ENCODE measurements around the gene RAB23. TPM values are rescaled to one million over a fixed set of nuclear protein-coding genes. Genes with fewer than 3 reads are reported as not detected.
A peak's percentile ranks its signal among the peaks of the same experiment; 100 is the strongest.

Gene RAB23
- 10 to 100 TPM; 10.7 to 13.8 TPM for total RNA-seq
- long read RNA-seq, full-length matches to known transcripts: 1 of 1 reads
- long read RNA-seq, partial matches to known transcripts: 0 of 1 reads
- long read RNA-seq, other reads (novel, unspliced or antisense): 0 of 1 reads

GRCh38 chr6:57221936-57222742 lies at the start of gene RAB23:
Gene RAB23 (minus strand): TSS chr6:57222307. CDS start chr6:57210380, 11,927 bp downstream.
- intact Hi-C loops (cut with DNase I): loop anchor here in 1 of 2 donors (2.0 to 10.0 kb wide), 2 partner anchors 51 to 97 kb away; no protein-coding TSS in a partner anchor
- peak; percentile 99 for ATAC-seq
- DNase-seq: peak; percentile 86

DNA sequence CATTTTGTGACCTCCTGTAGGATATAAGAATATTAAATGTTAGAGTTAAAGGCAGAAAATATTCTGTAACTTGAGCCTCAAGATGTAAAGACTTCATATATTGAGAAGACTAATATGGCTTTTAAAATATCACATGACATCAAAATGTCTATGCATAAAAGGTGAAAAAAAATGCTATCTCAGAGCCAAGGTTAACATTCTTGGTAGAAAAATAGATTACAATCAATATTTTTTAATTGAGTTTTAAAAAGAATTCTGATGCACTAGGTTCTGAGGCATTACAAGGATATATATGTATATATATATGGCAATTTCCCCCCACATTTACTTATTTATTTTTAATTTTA lies 46.2 kb upstream of the RAB23 start:
- intact Hi-C loops (cut with DNase I): no loop called here
- no peak for DNase-seq

DNA sequence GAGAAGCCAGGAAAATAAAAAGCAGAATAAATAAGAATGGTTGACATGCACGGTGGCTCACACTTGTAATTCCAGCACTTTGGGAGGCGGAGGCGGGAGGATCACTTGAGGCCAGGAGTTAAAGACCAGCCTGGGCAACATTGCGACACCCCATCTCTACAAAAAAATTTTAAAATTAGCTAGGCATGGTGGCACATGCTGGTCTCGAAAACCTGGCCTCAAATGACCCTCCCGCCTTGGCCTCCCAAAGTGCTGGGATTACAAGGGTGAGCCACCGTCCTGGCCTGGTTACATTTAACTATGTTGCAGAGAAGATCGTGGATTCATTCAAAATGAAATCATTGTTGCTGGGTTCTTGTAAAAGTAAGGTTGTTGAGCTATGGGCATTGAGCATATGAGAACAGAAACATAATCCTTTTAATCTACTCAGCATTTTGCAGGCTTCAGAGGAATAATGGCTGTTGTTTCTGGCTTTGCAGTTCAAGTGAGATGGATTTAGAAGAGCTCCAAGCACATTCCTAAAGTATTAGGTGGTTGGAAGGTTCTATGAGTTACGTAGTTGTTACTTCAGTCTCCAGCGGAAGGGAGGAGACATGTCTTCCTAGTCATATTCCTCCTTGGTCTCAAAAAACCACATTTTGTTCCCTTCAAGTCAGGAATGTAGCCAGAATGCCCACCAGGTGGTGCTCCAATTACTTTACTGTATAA lies 45.6 kb upstream of the RAB23 start:
- peak; percentile 34 to 96 for ATAC-seq
- intact Hi-C loops (cut with DNase I): no loop called here
- DNase-seq: peak; percentile 40

More for the DNA sequence above, 46.2 kb upstream of the RAB23 start:
- ATAC-seq: no peak

GRCh38 chr6:57265755-57266221 lies 43.7 kb upstream of the RAB23 start:
- ATAC-seq (no peak), DNase-seq (no peak)
- intact Hi-C loops (cut with DNase I): no loop called here

DNA sequence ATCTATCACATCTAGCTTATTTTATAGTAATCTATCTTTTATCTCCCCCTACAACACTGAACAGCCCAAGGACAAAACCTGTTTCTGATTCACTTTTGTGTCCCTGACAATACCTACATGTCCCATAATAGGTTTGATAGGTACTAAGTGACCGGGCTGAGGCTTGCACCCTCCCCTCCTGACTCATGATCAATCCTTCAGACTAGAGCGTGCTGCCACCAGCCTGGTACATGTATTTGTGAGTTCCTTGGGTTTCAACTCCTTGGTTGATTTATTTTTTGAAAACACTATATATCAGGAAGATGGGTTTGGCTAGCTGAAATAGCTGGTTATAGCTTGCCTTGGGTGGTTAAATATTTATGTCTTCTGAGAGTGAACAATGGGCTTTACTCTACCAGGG lies 41.6 kb upstream of the RAB23 start:
- ATAC-seq (no peak), DNase-seq (no peak)
- intact Hi-C loops (cut with DNase I): no loop called here

GRCh38 chr6:57262901-57263694 lies 41.0 kb upstream of the RAB23 start:
- ATAC-seq (peak; percentile 20 to 57), DNase-seq (peak; percentile 38)
- intact Hi-C loops (cut with DNase I): no loop called here

DNA sequence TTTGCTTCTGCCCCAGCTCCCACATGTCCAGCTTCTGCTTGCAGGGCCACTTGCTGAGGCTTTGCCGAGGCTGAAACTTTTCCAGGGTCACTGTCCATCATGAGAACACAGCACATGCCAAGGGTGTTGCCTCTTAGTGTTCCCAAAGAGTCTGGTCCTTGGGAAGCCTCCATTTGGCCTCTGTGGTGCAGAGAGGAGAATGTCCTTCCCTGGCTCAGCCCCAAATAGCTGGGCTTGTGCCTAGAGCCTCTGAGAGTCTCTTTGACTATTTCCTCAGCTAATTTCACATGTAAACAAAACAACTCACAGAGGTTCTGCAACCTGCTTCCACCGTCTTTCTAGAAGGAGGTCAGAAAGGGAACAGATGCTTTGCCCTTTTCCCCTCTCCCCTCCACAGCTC lies 40.4 kb upstream of the RAB23 start:
- peak; percentile 69 for DNase-seq
- intact Hi-C loops (cut with DNase I): no loop called here
- peak; percentile 59 to 76 for ATAC-seq

DNA sequence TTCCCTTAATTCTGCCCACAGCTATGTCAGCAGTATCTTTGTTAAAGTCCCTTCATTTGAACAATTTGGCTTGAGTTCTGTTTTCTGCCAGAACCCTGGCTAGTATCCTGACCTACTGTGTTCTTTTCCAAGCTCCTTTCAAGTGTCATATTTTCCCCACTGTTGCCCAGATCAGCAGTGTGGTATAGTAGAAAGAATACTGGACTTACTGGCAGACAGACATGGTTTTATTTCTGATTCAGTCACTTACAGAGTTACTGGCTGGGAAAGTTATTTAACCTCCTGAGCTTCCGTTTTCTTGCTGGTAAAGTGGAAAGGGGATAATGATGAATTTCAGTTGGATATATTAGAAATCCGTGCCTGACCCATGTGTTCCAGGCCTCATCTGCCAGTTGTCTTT lies 39.8 kb upstream of the RAB23 start:
- ATAC-seq (peak in 1 of 2 donors; percentile 54), DNase-seq (no peak)
- intact Hi-C loops (cut with DNase I): no loop called here

- no peak for DNase-seq
- intact Hi-C loops (cut with DNase I): no loop called here
- ATAC-seq: no peak
These were observed 37.0 kb upstream of the RAB23 start for GRCh38 chr6:57259064-57259463.

DNA sequence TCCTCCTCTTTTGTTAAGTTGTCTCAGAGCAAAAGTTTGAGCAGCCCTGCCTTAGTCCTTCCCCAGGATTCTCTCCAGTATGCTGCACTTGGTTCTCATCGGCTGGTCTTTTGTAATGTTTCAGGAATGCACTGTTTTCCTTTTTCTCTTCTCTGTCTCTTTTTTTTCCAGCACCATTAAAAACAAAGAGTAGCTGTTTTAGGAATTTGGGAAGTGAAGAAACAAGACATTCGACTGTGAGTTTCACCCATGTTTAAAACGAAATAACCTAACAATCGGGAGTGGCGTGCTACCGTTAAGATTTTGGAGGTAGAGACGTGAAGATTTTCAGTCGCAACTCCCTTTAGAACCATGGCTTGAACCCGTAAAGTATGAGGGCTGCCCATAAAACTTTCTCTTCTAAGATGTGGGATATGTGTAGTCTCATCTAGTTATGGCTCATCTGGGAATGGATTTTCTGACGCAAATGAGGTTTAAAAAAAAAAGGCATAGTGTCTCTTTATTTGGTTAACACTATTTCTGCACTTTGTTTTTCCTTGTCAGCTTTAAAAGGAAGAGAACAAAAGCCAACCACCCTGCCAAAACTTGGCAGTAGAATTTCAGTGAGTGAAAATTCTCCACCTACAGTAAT lies 35.9 kb upstream of the RAB23 start:
- DNase-seq: no peak
- intact Hi-C loops (cut with DNase I): no loop called here
- peak in 1 of 2 donors; percentile 57 for ATAC-seq

- intact Hi-C loops (cut with DNase I): no loop called here
- ATAC-seq (no peak), DNase-seq (no peak)
These were observed 34.4 kb upstream of the RAB23 start for GRCh38 chr6:57256541-57256940.

DNA sequence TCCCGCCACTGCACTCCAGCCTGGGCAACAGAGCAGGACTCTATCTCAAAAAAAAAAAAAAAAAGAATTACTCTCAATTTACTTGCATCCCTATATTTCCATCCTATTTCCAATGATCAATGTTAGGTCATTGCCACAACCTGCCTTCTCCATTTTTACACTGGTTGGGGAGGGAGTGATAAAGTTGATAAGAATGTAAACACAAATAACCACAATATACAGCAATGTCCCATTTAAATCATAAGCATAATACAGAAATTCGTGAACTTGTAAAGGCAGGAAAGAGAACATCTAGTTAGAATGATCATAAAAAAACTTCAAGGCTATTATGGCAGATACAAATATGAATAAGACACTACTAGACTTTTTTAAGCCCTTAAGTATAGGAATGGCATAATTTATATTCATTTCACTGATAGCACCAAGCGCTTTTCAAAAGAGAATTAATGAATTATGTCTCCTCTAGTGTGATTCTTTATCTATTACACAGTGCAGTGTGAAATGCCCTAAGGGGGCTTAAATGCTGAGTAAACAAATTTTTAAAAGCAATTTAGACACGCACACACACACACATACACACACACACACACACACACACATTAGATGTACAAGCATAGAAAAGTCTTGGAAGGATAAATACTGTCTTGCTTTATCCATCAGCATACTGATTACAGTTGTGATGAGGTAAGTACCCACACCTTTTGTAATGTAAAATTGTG lies 33.5 kb upstream of the RAB23 start:
- ATAC-seq (no peak), DNase-seq (no peak)
- intact Hi-C loops (cut with DNase I): no loop called here

- no peak for DNase-seq
- ATAC-seq: no peak
These were observed 32.1 kb upstream of the RAB23 start for GRCh38 chr6:57254055-57254717.

DNA sequence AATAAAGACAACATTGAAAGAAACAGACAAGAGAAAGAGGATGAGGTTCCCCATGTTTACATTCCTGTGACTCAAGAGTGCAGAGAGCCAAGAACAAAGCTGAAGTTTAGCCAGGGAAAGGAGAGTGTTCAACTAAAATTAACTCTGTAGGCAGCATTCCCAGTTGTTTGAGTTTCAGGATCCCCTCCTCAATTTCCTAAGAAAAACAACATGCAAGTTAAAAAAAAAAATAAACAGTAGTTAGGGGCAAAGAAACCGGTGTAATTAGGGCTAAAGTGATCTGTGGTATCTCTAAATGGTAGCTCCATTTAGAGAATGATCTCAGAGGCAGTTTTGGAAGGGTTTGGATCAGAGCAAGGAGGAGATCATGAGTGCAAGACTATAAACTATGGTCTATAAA lies 30.9 kb upstream of the RAB23 start:
- DNase-seq (no peak), ATAC-seq (no peak)
- intact Hi-C loops (cut with DNase I): no loop called here

More at GRCh38 chr6:57254055-57254717, 32.1 kb upstream of the RAB23 start:
- intact Hi-C loops (cut with DNase I): no loop called here

DNA sequence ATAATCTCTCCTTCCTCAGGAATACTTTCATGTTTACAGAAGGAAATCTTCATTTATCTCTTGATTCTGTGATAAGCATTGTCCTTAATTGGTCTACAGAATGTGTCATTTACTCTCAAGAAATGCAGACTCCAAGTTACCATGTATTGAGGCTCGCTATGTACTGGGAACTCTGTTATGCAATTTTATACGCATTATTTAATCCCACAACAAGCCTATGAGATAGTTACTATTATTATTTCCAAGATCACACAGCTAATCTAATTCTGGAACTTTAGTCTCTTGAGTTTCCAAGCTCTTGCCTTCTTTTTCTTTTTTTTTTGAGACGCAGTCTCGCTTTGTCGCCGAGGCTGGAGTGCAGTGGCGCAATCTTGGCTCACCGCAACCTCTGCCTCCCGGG lies 30.0 kb upstream of the RAB23 start:
- DNase-seq: no peak
- ATAC-seq: no peak
- intact Hi-C loops (cut with DNase I): no loop called here

DNA sequence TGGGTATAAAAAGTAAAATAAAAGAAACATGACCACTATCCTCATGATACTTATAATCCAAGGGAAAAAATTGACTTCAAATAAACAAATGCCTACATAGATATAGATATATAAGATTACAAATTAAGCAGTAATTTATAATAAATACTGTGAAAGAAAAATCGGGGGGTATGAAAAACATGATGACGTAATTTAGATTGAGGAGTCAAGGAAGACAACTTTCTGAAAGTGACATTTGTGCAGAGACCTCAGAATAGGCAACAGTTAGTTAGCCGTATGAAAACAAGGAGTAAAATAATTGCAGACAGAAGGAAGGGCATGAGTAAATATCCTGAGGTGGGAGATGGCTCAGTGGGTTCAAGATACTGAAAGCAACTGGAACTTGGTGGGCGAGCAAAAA lies 28.2 kb upstream of the RAB23 start:
- no peak for ATAC-seq
- intact Hi-C loops (cut with DNase I): no loop called here
- no peak for DNase-seq

DNA sequence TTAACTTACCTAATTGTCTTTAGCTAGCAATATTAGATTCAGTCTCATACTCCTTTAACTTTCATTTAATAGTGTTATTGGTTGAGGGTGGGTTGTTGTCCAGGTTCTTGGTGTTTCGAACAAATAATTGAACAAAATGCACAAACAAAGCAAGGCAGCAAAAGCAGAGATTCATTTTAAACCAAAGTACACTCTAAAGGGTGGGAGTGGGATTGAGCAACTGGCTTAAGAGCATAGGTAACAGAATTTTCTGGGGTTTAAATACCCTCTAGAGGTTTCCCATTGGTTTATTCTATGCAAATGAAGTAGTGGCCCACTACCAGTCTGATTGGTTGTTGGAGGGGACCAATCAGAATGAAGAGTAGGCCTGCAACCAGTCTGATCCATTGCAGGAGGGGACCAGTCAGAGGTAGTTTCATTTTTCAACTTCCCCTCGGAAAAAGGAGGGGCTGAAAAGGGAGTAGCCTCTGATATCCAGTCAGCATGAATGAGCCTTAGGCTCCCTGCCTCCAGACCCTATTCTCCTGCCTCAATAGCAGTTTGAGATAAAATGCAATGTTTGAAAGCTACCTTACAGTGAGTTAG lies 26.3 kb upstream of the RAB23 start:
- intact Hi-C loops (cut with DNase I): no loop called here
- DNase-seq: no peak
- ATAC-seq: no peak

- DNase-seq: no peak
- intact Hi-C loops (cut with DNase I): no loop called here
- no peak for ATAC-seq
These were observed 25.5 kb upstream of the RAB23 start for GRCh38 chr6:57247603-57248002.
